Hippocampal formation (tissue), 2 donors: Measurements from ENCODE around the gene L1TD1.
"Not testable (repeated sequence)": the region's sequence is repeated elsewhere in the genome, so short reads cannot be mapped to it uniquely, and the experiment has no call there.

Experiments
- DNase-seq, 2 donors: peaks; one replicate each; lab custom pipeline; 2025; lab: John Stamatoyannopoulos, UW

Gene L1TD1, protein sequence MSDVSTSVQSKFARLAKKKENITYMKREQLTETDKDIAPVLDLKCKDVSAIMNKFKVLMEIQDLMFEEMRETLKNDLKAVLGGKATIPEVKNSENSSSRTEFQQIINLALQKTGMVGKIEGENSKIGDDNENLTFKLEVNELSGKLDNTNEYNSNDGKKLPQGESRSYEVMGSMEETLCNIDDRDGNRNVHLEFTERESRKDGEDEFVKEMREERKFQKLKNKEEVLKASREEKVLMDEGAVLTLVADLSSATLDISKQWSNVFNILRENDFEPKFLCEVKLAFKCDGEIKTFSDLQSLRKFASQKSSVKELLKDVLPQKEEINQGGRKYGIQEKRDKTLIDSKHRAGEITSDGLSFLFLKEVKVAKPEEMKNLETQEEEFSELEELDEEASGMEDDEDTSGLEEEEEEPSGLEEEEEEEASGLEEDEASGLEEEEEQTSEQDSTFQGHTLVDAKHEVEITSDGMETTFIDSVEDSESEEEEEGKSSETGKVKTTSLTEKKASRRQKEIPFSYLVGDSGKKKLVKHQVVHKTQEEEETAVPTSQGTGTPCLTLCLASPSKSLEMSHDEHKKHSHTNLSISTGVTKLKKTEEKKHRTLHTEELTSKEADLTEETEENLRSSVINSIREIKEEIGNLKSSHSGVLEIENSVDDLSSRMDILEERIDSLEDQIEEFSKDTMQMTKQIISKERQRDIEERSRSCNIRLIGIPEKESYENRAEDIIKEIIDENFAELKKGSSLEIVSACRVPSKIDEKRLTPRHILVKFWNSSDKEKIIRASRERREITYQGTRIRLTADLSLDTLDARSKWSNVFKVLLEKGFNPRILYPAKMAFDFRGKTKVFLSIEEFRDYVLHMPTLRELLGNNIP

DNA sequence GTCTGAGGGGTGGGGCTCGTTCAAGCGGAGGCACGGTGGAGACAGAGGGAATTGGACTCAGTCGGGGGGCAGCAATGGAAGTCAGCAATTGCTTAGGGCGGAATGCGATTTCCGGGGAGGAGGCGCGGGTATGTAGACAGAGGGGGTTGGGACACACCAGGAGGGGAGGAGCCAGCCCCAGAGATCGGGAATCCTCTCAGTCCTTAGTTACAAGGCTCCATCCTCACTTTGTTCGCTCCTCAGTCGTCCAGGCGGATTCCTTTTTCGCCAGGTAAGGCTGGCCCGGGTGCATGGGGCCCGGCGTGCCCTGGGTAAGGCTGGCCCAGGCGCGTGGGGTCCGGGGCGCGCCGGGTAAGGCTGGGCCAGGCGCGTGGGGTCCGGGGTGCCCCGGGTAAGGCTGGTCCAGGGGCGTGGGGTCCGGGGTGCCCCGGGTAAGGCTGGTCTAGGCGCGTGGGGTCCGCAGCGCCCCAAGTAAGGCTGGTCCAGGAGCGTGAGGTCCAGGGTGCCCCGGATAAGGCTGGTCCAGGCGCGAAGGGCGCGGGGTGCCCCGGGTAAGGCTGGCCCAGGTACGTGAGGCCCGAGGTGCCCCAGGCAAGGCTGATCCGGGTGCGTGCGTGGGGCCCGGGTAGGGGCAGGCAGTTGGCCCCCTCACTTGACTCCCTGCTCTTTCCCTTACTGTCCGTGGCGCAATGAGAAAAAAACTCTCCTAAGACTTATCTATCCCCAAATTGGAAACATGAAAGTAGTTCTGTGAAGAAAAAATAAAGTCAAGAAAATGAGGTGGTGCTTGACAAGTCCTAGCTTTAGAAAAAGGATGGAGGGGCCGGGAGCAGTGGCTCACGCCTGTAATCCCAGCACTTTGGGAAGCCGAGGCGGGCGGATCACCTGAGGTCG, at the start of gene L1TD1:
TSS of gene L1TD1 (plus strand) at position 199 of the 894 bp plus-strand sequence. CDS start 11,780 bp downstream, outside the sequence.
- DNase-seq: no peak

DNA sequence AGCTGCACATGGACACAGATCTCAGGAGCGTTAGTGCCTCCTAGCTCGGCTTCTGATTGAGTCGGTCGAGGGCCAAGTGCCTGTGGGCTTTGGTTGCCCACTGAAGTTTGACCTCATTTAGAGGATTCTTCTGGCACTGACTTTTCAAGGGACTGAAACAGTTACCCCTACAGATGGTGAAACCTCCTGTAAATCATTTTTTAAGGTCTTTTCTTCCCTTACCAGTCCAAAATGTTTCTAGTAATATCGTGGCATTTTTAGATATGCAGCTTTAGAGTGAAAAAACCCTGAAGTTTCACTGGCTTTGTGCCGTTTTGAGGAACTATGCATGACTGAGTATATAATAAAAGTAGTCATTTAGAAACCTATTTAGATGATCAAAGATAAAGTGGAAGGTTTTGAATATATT, 34.7 kb upstream of the L1TD1 start:
- no peak for DNase-seq

DNA sequence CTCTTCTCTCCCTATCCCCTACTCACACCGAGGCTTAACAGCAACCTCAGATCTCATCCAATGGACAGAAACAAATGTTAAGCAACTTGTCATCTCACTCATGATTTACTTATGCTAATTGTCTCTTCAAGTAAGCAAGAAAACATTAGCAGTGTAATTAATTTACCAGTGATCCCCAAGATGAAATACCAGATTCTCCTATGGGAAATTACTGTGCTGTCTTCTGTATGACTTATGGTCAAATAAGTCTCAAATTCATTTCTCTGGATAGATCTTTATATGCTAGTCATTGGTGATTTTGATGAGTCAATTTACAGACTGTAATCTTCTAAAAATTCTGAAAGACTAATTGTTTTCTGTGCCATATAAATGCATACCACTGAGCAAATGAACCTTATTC, 32.9 kb upstream of the L1TD1 start:
- no peak for DNase-seq

DNA sequence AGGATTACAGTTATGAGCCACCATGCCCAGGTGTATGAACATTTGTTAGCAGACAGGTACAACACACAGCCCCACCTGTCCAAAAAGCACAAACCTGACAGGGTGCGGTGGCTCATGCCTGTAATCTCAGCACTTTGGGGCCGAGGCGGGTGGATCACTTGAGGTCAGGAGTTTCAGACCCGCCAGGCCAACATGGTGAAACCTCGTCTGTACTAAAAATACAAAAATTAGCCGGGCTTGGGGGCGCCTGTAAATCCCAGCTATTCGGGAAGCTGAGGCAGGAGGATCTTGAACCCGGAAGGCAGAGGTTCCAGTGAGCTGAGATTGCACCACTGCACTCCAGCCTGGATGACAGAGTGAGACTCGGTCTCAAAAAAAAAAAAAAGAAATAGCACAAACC, 24.3 kb upstream of the L1TD1 start:
- not testable (repeated sequence) for DNase-seq

DNA sequence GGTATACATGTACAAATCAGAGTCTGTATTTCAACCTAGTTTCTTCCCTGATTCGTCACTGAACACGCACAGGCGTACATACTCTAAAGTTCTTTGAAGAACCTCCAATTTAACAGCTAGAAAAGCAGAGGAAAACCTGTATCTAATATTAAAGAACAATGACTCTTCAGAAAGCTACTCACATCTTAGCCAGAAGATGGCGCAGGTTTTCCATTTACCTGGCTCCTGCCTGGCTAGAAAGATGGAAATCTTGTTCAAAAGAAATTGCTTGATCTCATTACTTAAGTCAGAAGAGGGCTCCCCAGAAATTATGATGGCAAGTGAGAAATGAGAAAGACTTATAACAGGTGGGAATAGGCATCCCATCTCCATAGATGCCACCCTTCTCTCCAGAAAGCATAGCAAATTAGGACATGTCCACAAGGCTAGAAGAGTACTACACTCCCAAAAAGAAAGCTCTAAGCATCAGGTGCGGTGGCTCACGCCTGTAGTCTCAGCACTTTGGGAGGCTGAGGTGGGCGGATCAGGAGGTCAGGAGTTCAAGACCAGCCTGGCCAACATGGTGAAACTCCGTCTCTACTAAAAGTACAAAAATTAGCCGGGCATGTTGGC, 19.0 kb upstream of the L1TD1 start:
- DNase-seq: peak; percentile 11 to 14

DNA sequence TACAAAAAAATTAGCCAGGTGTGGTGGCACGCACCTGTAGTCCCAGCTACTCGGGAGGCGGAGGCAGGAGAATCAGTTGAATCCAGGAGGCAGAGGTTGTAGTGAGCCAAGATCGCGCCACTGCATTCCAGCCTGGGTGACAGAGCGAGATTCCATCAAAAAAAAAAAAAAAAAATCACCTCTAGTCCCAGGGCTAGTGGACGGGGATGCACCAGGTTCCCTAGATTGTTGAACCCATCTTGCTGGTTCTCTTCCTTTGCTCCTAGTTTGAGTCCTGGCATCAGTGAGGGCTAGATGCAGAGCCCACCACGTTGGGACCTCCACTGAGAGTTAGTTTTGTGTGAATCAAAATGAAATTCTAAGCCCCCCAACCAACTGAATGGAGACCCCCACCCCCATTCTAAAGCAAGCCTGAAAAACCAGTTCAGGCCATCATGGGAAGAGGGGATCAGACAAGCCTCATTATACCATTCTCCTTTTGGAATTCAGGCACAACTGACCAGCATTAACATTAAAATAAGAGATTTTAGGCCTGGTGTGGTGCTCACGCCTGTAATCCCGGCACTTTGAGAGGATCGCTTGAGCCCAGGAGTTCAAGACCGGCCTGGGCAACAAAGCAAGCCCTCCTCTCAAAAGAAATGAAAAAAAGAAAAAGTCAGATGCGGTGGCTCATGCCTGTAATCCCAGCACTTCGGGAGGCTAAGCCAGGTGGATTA, 17.9 kb upstream of the L1TD1 start:
- DNase-seq: no peak

DNA sequence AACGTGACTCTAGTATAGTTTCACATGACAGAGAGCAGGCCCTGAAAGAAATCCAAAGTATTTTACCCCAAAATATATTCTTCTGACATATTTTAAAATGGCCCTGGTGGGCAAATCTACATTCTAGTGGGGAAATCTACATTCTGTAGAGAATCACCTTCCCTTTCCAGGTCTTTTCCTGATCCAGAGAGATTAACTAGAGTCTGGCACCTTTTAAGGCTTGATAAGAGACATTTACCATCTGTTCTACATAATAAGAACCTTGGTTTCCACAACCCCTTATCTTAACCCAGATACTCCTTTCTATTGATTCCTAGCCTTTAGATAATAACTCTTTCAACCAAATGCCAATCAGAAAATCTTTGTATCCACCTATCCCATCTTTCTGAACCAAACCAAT, 17.0 kb upstream of the L1TD1 start:
- DNase-seq: no peak

DNA sequence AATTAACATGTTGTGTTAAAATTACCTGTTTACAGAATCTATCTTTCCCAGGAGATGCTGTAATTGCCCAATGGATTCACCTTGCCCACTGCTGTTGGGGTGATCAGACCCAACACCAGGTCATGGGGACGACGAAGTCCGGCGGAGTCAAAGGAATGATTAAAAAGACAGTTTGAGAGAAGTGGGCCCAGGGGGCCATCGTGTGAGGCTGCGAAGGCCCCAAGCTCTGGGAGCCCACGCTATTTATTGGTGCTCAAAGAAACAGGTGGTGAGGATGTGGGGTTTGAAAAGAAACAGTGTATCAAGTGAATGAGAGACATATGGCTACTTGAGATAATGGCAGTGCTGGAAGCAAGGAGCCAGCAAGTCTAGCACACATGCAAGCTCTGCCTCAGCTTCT, 16.3 kb upstream of the L1TD1 start:
- DNase-seq: no peak

DNA sequence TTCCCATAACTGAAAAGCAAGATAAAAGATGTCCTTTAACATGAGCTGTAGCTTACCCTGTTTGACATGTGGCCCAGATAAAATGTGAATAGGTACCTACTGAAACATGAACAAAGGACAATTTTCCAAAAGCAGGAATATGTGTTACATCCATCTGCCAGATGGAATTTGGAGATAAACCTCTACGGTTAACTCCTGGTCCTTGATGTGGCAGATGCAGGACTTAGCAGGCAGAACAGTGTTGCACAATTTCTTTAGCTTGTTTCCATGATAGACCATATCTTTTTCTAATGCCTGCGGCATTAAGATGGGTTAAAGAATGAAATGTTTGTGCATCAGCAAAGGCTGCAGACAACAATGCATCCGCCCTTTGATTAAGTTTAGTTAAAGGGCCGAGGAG, 14.6 kb upstream of the L1TD1 start:
- not testable (repeated sequence) for DNase-seq

DNA sequence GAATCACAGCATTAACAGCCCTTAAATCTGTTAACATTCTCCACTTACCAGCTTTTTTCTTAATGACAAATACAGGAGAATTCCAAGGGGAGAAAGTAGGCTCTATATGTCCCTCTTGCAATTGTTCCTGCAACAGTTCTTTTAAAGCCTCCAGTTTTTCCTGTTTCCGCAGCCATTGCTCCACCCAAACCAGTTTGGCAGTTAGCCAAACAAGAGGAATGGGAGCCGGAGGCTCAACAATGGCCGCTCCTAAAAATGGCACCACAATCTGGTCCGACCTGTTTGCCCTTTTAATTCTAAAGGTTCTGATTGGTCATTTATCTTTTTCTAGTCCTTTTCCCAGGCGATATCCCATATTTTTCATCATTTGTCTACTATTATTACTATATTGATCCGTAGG, 14.0 kb upstream of the L1TD1 start:
- no peak for DNase-seq

DNA sequence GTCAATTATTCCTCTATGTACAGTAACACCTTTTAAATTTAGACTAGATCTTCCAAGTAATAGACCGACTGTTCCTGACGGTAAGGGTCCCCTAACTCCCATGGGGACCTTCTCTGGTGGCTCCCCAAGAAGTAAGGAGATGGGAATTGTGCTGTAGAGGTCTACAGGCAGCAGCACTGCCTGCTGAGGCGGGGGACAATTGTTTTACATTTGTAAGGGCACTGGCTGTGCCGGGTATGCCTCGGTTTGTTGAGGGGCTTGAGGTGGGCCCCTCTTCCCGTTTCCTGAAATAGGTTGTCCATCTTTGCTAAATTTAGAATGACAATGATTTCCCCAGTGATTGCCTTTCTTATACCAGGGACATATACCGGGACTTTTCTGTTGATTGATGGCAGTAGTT, 13.1 kb upstream of the L1TD1 start:
- no peak for DNase-seq

DNA sequence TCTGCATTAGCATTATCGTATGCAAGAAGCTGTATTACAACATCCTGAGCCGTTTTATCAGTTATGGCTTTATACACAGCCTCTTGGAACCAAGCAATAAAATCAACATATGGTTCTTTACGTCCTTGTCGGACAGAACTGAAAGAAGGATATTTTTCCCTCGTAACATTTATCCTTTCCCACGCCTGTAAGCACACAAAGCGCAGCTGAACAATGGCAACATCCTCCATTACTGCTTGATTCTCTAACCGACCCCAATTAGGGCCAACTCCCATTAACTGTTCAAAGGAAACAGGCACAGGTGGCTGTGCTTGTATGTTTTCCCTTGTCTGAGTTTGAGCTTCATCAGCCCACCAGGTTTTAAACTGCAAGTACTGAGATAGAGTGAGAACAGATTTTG, 12.5 kb upstream of the L1TD1 start:
- DNase-seq: not testable (repeated sequence)

DNA sequence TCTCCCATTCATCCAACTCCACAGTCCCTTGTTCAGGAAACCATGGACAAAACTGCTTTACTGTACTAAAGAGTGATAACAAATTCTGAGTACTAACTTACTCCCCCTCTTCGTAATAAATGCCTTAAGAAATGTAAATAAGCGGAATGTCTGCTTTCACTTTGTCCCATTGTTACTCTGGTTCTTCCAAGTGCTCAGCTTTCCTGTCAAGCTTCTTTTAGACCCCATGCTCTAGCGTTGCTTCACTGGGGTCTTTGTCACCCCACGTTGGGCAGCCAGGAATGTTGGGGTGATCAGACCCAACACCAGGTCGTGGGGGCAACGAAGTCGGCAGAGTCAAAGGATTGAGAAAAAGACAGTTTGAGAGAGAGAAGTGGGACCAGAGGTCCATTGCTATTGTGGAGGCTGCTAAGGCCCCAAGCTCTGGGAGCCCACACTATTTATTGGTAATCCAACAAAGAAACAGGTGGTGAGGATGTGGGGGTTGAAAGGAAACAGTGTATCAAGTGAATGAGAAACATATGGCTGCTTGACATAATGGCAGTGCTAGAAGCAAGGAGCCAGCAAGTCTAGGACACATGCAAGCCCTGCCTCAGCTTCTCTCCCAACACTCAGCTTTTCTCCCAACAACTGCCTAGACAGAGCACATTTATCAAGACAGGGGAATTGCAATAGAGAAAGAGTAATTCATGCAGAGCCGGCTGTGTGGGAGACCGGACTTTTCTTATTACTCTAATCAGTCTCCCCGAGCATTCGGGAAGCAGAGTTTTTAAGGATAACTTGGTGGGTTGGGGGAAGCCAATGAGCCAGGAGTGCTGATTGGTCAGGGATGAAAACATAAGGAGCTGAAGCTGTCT, 11.3 kb upstream of the L1TD1 start:
- not testable (repeated sequence) for DNase-seq

DNA sequence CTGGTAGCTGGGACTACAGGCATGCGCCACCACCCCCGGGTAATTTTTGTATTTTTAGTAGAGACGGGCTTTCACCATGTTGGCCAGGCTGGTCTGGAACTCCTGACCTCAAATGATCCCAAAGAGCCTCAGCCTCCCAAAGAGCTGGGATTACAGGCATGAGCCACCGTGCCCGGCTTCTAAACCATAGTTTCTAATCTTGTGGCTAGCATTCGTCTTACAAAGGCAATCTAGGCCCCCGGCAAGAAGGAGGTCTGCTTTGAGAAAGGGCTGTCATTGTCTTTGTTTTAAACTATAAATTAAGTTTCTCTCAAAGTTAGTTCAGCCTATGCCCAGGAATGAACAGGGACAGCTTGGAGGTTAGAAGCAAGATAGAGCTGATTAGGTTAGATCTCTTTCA, 10.3 kb upstream of the L1TD1 start:
- no peak for DNase-seq

DNA sequence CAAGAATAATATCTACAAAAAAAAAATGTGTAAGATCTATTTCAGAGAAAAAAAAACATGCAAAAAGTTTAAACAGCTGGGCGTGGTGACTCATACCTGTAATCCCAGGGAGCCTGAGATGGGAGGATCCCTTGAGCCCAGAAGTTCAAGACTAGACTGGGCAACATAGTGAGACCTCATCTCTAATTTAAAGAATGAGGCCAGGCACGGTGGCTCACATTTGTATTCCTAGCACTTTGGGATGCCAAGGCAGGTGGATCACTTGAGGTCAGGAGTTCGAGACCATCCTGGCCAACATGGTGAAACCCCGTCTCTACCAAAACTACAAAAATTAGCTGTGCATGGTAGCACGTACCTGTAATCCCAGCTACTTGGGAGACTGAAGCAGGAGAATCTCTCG, 9.4 kb upstream of the L1TD1 start:
- not testable (repeated sequence) for DNase-seq

DNA sequence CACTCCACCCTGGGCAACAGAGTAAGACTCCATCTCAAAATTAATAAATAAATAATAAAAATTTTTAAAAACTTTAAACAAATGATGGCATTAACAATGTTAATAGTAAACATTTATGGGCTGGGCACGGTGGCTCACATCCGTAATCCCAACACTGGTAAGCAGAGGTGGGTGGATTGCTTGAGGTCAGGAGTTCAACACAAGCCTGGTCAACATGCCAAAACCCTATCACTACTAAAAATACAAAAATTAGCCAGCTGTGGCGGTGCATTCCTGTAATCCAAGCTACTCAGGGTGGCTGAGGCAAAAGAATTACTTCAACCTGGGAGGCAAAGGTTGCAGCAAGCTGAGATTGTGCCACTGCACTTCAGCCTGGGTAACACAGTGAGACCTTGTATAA, 9.0 kb upstream of the L1TD1 start:
- no peak for DNase-seq

DNA sequence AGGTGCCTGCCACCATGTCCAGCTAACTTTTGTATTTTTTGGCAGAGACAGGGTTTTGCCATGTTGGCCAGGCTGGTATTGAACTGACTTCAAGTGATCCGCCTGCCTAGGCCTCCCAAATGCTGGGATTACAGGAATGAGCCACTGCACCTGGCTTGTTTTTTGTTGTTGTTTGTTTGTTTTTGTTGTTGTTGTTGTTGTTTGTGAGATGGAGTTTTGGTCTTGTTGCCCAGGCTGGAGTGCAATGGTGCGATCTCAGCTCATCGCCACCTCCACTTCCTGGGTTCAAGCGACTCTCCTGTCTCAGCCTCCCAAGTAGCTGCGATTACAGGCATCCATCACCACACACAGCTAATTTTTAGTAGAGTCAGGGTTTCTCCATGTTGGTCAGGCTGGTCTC, 7.1 kb upstream of the L1TD1 start:
- DNase-seq: no peak

DNA sequence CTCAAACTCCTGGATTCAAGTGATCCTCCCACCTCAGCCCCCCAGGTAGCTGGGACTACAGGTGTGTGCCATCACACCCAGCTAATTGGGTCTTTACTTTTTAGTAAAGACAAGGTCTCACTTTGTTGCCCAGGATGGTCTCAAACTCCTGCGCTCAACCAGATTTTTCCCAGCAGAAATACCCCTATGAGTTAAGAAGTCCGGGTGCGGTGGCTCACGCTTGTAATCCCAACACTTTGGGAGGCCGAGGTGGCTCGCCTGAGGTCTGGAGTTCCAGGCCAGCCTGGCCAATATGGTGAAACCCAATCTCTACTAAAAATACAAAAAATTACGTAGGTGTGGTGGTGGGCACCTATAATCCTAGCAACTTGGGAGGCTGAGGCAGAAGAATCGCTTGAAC, 6.5 kb upstream of the L1TD1 start:
- DNase-seq: no peak

DNA sequence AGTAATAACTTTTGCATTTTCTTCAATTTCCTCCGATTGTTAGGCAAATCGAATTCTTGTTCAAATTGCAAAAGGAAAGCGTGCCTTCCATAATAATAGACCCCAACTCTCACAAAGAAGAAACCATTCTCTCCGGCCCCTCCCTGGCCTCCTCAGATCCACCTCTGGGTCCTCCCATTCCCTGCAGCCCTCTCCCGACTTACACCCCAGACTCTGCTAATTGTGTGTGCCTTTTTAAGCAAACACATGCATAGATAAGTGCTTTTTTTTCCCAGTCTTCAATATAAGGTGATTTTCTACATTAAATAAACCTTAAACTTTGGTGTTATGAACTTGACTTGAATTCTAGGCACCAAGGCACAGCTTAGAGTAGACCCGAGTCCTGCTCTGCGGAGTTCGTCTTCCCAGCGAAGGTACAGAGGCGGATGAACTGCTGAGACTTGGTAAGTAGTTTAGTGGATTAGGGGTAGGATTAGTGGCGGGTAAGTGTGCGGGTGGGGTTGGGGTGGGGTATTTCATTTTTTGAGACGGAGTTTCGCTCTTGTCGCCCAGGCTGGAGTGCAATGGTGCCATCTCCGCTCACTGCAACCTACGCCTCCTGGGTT, 1.5 kb downstream of the L1TD1 start:
- DNase-seq: no peak
